ENCODE results near the gene ATG7.
"Not testable (repeated sequence)": the region's sequence is repeated elsewhere in the genome, so short reads cannot be mapped to it uniquely, and the experiment has no call there.

Gene ATG7

DNA sequence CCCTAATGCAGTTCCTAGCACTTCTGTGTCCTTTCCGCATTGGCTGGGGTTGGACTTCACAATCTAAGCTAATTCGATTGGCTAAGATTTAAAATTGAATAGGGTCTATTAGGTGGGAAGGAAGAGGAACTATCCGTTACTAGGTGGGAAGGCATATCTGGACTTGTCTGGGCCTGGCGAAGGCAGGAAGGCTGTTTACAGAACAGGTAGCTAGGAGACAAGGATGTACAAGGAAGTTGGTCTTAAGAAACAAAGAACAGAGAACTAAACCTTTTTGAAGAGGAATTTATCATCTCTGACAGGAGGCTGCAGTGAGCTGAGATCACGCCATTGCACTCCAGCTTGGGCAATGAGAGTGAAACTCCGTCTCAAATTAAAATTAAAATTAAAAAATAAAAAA lies 17.3 kb upstream of the ATG7 start:
- no peak for DNase-seq (ENCODE audit: low read depth in 2 of 2)

DNA sequence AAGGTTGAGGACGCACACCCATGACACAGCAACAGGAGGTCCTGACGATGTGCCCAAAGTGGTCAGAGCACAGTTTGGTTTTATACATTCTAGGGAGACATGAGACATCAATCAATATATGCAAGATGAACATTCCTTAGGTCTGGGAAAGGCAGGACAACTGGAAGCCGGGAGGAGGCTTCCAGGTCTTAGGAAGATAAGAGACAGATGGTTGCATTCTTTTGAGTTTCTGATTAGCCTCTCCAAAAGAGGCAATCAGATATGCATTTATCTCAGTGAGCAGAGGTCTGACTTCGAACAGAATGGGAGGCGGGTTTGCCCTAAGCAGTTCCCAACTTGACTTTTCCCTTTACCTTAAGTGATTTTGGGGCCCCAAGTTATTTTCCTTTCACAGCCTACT lies 16.7 kb upstream of the ATG7 start:
- DNase-seq (ENCODE audit: low read depth in 2 of 2) = not testable (repeated sequence)

DNA sequence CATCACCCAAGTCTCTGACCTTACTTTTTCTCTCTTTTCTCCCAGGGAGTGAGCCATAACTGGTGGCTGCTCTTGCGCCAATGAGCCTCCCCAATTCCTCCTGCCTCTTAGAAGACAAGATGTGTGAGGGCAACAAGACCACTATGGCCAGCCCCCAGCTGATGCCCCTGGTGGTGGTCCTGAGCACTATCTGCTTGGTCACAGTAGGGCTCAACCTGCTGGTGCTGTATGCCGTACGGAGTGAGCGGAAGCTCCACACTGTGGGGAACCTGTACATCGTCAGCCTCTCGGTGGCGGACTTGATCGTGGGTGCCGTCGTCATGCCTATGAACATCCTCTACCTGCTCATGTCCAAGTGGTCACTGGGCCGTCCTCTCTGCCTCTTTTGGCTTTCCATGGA lies 13.2 kb upstream of the ATG7 start:
- no peak for DNase-seq (ENCODE audit: low read depth in 2 of 2)

DNA sequence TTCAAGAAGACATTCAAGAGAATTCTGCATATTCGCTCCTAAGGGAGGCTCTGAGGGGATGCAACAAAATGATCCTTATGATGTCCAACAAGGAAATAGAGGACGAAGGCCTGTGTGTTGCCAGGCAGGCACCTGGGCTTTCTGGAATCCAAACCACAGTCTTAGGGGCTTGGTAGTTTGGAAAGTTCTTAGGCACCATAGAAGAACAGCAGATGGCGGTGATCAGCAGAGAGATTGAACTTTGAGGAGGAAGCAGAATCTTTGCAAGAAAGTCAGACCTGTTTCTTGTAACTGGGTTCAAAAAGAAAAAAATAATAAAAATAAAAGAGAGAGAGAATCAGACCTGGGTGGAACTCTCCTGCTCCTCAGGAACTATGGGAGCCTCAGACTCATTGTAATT lies 11.7 kb upstream of the ATG7 start:
- DNase-seq (ENCODE audit: low read depth in 2 of 2) = no peak

DNA sequence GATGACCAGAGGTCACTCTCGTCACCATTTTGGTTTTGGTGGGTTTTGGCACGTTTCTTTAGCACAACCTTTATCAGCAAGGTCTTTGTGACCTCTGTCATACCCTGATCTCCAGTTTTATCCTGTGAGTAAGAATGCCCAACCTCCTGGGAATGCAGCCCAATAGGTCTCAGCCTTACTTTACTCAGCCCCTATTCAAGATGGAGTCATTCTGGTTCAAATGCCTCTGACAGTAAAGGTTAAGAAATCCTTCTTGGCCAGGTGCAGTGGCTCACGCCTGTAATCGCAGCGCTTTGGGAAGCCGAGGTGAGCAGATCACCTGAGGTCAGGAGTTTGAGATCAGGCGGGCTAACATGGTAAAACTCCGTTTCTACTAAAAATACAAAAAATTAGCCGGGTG lies 3.2 kb upstream of the ATG7 start:
- DNase-seq (ENCODE audit: low read depth in 2 of 2) = no peak

DNA sequence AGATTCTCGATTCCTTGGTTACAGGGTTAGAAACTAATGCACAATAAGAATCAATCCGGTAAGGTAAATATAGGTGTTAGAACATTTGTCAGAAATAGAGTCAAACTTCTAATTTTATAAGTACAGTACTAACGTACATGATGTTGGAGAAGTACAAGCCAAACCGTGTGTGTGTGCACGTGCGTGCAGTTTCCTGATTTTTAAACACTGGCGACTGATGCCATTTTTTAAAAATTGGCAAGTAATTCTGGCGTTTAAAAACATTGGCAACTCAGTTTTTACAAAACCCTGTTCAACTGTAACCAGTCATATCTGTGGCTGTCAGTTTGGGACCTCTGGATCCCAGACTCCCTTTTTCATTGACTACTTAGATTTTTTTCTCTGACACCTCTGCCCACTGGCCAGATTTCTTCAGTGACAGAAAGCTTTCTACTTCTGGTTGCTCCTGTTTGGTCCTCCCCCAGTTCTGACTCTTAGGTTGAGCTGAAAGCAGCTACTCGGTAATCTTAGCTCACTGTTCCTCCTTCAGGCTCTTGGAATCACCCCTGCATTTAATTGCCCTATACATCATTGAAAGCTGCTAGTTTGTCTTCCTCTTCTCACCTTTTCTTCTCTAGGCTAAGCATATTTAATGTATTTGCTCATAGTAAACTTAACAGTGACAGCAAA lies 843 bp downstream of the ATG7 start:
- DNase-seq (ENCODE audit: low read depth in 2 of 2) = no peak

DNA sequence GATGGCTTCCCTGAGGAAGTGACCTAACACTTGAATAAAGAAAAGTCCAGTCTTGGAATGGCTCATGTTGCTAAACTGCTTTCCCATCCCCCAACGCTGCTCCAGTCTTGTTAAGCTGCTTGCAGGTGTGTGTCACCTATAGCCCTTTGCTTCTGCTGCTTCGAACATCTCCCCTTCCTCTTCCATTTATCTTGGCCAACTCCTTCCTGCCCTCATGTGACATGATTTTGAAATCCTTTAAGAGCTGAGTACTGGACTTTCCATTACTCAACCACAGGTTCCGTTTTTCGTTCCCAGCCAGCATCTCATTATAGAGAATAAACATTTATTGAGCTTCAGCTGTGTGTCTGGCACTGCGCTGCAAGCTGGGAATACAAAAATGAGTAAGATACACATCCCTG lies 1.7 kb downstream of the ATG7 start:
- no peak for DNase-seq (ENCODE audit: low read depth in 2 of 2)

DNA sequence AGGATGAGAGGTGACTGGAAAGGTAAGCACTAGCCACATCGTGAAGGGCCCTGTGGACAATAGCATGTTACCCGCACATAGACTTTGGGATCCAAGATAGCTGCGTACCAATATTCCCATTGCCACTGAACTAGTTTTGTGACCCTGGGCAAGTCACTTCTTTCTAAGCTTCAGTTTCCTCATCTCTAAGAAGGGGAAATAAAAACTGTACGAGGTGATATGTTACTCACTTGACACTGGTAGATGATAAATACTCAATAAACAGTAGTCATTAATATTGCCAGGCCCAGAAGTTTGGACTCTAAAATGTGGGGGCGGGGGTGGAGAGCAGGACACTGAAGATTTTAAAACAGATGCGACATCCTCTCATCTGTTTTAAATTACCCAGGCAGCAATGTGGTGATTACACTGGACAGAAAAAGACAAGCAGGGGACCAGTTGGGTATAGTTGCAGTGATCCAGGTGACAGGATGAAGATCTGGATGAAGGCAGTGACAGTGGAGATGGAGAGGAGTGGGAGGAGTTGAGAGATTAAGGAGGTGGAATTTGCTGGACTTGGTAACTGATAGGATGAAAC lies 2.5 kb downstream of the ATG7 start:
- no peak for DNase-seq (ENCODE audit: low read depth in 2 of 2)

DNA sequence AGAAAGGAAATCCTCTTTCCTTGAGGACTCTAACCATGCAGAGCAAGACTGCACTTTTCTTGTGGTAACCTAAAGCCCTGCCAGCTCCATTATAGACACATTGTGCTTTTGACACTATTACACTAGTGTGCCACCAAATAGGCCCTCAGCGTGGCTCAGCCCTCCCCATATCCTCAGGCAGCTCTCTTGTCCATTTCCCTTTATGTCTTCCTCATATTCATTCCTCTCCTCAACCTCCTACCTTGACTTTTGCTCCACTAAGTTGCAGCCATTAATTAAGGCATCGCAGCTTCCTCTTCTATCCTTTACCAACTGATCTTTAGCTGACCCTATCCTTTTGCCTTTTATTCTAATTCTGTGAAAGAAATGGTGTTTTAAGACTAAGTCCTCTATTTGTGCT lies 3.7 kb downstream of the ATG7 start:
- no peak for DNase-seq (ENCODE audit: low read depth in 2 of 2)

DNA sequence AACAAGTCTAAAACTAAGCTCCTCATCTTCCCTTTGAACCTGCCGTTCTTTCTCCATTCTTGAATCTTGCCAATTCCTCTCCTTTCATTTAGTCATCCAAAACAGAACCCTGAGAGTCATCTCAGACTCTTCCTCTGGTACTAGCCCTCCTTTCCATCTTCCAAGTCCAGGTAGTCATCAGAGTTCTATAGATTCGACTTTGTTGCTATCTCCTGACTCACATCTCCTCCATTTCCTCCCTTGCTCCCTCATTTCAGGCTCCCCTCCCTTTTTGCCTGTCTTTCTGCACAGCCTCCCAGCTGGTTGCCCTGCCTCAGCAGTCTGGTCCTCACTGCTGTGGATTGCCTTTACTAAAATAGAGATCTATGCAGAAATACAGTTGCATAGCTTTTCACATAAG lies 4.7 kb downstream of the ATG7 start:
- no peak for DNase-seq (ENCODE audit: low read depth in 2 of 2)

DNA sequence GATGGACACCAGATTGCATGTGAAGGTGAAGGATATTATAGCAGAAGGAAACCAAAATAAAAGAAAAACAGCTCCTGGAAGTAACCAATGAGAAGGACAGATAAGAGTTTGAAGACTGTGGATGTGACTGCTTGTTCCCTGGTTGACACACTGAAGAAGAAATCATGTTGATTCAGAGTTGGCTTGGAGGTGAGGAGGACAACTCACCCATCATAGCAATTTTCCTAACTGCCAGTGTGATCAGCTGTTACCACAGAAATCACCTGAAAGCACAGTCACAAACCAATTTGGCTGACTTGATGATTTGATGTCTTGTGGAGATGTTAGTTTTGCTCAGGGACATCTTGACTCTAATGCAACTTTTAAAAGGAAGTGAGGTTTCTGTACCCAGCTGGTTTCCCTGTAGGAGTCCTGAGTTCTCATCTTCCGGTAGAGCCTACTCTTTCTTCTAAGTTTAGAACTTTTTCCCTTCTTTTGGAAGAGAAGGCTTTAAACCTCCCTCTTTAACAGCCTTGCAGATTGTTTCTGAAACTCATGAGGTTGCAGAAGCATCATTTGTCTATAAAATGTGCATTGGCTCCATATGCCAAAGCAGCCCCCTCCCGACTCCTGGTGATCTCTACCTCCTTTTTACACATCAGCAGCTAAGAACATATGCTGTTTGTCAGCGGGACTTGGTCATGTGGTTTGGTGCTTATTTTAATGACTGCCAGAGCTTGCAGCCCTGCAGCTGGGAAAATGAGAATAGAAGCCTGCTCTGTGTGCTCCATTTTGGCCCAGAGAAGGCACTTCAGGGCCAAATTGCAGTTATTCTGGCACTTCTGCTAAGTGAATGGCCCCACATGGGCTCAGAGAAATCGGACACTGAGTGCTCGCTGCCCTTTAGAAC lies 10.3 kb downstream of the ATG7 start:
- no peak for DNase-seq (ENCODE audit: low read depth in 2 of 2)

DNA sequence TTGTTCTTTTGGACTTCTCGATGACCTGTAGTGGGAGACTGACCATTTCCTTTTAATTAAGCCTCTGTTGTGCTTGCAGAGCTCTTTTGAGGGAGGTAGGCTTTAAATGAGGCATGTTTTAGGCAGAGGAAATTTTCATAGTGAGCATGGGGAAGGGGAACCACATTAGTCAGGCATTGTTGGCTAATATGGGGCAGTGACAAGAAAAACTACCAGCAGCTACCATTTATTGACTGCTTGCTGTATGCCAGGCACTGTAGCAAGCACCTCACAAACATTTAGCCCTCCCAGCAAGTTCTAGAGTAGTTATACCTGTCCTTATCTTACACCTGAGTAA lies 10.9 kb downstream of the ATG7 start:
- DNase-seq (ENCODE audit: low read depth in 2 of 2) = no peak

DNA sequence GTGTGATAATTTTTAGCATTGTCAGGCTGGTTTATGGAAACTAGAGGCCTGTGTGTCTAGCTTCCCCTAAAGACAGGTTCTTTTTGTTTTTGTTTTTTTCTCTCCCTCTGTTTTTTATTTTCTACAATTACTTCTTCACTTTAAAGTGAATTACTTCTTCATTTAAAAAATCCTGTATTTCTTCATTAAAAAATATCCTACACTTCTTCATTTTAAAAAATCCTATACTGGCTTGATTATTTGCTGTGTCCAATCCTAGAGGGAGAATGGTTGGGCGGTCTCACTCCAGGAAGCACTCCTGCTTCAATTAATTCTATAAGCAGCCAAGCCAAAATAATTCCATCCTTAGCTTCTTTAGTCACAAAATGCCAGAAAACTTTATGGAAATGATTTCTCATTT lies 11.8 kb downstream of the ATG7 start:
- no peak for DNase-seq (ENCODE audit: low read depth in 2 of 2)

DNA sequence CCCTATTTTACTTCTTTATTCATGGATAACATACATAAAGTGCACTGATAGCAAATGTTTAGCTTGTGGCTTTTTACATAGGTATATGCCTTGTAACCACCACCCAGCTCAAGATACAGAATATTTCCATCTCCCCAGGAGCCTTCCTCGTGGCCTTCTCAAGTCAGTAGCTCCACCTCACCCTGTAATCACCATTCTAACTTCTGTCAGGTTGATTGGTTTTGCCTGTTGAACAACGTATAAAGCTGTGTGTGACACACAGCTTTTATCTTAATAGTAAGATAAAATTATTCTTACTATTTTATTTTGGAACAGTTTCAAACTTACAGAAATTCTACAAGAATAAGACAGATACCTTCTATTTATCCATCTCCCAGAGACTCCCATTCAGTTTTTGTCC lies 13.3 kb downstream of the ATG7 start:
- no peak for DNase-seq (ENCODE audit: low read depth in 2 of 2)

DNA sequence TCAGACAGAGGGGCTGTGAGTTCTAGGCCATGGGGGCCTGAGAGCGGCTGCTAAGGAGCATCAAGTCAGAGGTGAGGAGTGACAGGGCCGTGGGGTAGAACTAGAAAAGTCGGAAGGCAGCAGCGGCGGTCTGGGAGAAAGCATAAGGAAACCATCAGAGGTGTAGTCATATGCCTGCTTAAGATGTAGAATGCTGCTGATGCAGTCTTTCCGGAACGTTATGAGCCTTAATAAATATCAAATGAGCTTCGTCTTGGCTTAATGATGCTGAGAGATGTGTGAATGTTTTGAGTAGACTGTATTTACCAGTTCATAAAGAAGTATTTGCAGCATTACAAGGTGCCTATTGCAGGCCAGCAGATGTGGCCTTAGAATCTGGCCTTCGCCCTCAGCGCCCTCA lies 15.2 kb downstream of the ATG7 start:
- DNase-seq (ENCODE audit: low read depth in 2 of 2) = no peak

DNA sequence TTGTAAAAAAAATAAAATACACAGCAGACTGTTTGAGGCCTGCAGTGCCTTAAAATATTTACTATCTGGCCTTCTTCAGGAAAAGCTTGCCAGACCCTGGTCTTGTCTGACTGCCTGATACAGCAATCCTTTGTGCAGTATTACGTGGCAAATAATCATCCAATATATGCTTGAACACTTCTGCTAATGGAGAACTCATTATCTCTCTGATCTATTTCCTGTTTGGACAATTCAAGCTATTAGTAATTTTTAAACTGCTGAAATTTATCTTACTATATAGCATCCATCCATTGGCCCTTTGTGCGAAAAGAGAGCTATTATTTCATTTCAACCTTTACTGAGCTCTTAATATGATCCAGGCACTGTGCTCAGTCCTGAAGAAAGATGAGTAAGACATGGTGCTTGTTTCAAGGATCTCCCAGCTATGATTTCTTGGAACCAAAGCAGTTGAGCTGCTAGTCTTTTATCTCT lies 15.9 kb downstream of the ATG7 start:
- no peak for DNase-seq (ENCODE audit: low read depth in 2 of 2)

DNA sequence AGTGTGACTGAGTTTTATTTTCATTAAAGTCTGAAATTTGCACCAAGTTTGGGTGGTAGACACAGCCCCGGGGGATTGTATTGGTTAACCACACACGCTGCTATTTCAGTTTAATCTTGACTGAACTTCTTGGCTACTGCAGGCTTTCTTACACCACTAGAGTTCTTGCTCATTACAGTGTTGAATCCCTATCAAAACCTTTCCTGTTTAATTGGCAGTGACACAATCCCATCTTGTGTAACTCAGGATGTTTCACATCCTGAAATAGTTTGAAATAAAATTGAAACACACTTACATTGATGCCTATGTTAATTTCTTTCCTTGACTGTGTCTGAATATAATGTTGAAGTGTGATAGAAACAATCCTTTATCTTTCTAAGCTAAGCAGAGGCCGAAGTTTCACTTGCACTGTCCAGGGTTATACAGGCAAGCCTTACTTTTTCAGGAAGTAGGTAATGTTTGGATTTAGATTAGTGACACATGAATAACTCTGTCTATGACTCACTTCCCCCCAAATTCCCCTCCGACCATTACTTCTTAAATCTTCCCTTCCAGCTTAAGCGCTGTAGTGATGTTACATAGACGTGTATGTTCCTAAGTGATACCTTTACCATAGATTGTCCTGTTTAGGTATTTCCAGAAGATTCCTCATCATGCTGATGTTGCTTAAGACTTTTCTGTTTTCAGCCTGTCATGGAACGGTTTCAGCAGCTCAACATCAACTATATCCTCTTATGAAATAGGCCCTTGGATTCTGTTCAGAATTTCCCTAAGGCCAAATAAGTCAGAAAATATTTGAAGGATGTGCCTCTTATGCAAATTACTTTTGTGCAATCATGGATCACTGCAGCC lies 16.8 kb downstream of the ATG7 start:
- DNase-seq (ENCODE audit: low read depth in 2 of 2) = no peak

DNA sequence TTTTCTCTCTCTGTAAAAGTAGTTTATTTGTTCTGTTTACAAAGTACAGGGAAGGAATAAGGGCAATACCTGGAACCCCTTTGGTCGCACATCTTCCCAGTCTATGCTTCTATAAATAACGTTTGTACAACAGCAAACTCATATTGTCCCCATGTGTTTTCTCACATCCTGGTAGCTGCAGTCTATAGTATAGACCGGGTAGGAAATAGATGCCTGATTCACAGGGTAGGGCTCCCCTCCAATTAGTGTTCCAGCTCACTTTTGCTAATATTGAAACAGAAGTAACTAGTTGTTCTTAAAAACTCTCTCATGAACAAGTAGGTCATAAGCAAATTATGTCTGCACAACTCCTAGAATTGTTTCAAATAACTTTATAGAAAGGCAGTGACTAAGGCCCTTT lies 17.7 kb downstream of the ATG7 start:
- DNase-seq (ENCODE audit: low read depth in 2 of 2) = no peak

DNA sequence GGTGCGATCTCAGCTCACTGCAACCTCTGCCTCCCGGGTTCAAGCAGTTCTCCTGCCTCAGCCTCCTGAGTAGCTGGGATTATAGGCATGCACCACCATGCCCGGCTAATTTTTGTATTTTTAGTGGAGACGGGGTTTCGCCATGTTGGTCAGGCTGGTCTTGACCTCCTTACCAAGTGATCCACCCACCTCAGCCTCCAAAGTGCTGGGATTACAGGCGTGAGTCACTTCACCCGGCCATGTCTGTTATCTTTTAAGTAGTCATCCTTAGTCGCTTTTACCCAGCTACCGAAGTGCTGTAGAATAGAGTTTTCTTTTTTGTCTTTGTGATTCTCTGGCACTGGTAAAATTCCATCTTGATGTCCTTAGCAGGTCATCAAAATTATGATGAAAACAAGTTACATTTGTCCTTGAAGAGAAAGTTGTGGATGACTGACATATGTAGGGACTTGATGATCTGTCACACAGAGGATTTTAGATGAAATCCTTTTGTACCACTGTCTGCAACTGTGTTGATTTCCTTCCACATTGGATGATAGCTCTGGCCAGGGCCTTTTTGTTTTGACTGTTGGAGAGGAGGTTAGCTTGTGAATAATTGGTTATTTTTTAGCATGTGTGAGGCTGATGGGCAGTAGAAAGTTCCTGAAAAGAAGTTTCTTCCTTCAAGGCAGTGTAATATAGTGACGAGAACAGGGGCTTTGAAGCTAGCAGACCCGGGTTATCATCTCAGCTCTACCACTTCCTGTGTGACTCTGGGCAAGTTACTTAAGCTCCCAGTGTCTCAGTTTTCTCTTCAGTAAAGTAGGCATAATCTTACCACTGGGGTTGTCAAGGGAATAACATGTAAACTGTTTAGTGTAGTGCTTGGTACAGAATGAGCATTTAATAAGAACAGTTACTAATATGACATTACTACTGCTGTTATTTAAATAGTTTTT lies 18.8 kb downstream of the ATG7 start:
- DNase-seq (ENCODE audit: low read depth in 2 of 2) = no peak

DNA sequence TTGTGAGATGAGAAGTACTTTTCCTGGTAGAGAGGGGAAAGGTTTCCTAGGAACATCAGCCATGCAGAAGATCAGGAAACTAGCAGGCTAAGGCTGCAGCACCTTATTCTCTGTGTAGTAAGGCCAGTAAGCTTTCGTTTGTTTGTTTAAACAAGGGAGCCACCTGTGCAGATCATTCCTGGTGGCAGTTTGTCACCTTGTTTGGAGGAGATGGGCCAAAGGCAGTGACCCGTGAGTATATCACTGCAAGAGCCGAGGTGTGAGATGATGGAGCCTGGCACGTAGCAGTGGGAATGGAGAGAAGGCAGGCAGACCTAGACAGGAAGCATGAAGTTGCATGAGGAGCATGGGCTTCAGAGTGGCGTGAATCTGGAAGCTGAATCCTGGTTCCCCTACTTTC lies 19.6 kb downstream of the ATG7 start:
- no peak for DNase-seq (ENCODE audit: low read depth in 2 of 2)

DNA sequence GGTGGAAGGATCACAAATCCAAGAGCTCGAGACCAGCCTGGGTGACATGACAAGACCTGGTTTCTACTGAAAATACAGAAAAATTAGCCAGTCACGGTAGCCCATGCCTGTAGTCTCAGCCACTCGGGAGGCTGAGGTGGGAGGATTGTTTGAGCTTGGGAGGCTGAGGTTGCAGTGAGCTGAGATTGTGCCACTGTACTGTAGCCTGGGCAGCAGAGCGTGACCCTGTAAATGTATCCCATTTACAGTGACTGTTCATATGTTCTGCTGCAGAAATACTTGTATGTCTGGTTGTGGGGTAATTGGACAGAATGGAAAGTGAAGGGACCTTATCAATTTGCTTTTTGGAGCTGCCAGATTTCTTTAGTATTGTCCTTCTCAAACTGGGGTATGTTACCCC lies 24.9 kb downstream of the ATG7 start:
- DNase-seq (ENCODE audit: low read depth in 2 of 2) = no peak

Data from stimulated activated CD8-positive, alpha-beta memory T cell treated with anti-CD3 and anti-CD28 coated beads, Interleukin-15, amount 100 ng/mL, for 4 hours (primary cell).